GM12891 (cell line): ENCODE results near the gene ATP12A.

Experiments
- DNase-seq: peaks from one replicate; pipeline ENCODE4 v3.0.0; 2011; ENCODE audit warnings: low spot score; ENCODE audit not compliant: insufficient read length
- FAIRE-seq: peaks from 2 replicates; lab custom pipeline; 2011; peaks lifted over from hg19 to GRCh38; lab: Jason Lieb, UNC
- PAX5 ChIP-seq: IDR thresholded peaks from 2 replicates; pipeline ENCODE4 v1.6.1; 2011; ENCODE audit warnings: low read length, moderate library complexity, mild to moderate bottlenecking; ENCODE audit not compliant: insufficient read depth, severe bottlenecking
- POLR2A ChIP-seq: IDR thresholded peaks from 2 replicates; pipeline ENCODE4 v1.6.1; 2011; ENCODE audit warnings: low read depth, low read length, control low read depth
- POLR2AphosphoS5 ChIP-seq: IDR thresholded peaks from 2 replicates; pipeline ENCODE4 v1.6.1; 2011; ENCODE audit warnings: low read depth, low read length, control low read depth
- POU2F2 ChIP-seq: IDR thresholded peaks from 2 replicates; pipeline ENCODE4 v1.6.1; 2011; ENCODE audit warnings: low read depth, mild to moderate bottlenecking, control low read depth, low read length, moderate library complexity
- SPI1 ChIP-seq: IDR thresholded peaks from 2 replicates; pipeline ENCODE4 v1.6.1; 2011; ENCODE audit warnings: low read depth, low read length, control low read depth
- TAF1 ChIP-seq: IDR thresholded peaks from 2 replicates; pipeline ENCODE4 v1.6.1; 2011; ENCODE audit warnings: low read depth, low read length, control low read depth

ATP12A gene

DNA sequence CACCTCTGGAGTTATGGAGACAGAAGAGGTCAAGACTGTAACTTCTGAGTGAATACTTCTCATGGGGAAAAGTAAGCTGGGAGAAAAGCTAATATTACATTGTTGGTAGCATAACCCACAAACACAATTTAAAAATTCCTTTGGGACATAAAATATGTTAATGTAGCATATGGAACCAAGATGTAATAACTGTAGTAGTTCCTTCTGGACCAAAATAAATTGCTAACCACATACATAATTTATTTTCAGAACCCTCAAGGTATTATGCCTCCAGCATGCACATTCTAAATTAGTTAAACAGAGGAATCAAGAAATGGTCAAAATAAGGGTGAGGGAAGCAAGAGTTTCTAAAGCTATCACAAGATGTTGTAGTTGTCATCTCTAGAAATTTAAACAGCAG lies 79.0 kb downstream of the ATP12A start:
- FAIRE-seq (no peak), DNase-seq (no peak)
- TF ChIP-seq TAF1 (no peak), PAX5 (no peak), POU2F2 (no peak), POLR2AphosphoS5 (no peak), POLR2A (no peak), SPI1 (no peak)
